ENCODE results near the gene DNMBP.
"Not testable (repeated sequence)": the region's sequence is repeated elsewhere in the genome, so short reads cannot be mapped to it uniquely, and the experiment has no call there.

Gene DNMBP

GRCh38 chr10:99905971-99906370, 103.8 kb downstream of the DNMBP start:
- peaks cover 63% of the 10 kb centered on the region for H3K36me3 ChIP-seq (replicated peaks)
- no peaks in the 10 kb centered on the region for H3K27me3 ChIP-seq (replicated peaks)
- in situ Hi-C loops (cut with HindIII; ENCODE audit: low pct_ligation_motif_present, low sequenced_read_pairs), result no loop called here
- no peak for DNase-seq
- H3K4me3 ChIP-seq (ENCODE audit: low read depth, low read length), result no peak overlapping the region
- peak overlapping the region; percentile 64 for H3K27ac ChIP-seq
- TF ChIP-seq CTCF (IDR thresholded peaks at IDR 0.05; ENCODE audit: low read depth, low read length, missing control alignments), result no peak

GRCh38 chr10:99895867-99896266, 113.9 kb downstream of the DNMBP start:
- no peak for TF ChIP-seq CTCF (IDR thresholded peaks at IDR 0.05; ENCODE audit: low read depth, low read length, missing control alignments)
- Histone ChIP-seq H3K4me3 (ENCODE audit: low read depth, low read length) (no peak overlapping the region), H3K27me3 (replicated peaks) (no peaks in the 10 kb centered on the region), H3K36me3 (replicated peaks) (peaks cover 70% of the 10 kb centered on the region), H3K27ac (no peak overlapping the region)
- DNase-seq, result no peak
- in situ Hi-C loops (cut with HindIII; ENCODE audit: low pct_ligation_motif_present, low sequenced_read_pairs), result no loop called here

- peaks cover 77% of the 10 kb centered on the region for H3K36me3 ChIP-seq (replicated peaks)
- DNase-seq; H3K4me3 ChIP-seq (ENCODE audit: low read depth, low read length); H3K27me3 ChIP-seq (replicated peaks); H3K27ac ChIP-seq; in situ Hi-C loops (cut with HindIII; ENCODE audit: low pct_ligation_motif_present, low sequenced_read_pairs): not testable (repeated sequence)
These were observed 114.7 kb downstream of the DNMBP start for GRCh38 chr10:99895066-99895465.

- no peak for TF ChIP-seq CTCF (IDR thresholded peaks at IDR 0.05; ENCODE audit: low read depth, low read length, missing control alignments)
- no peak overlapping the region for H3K27ac ChIP-seq
- no peaks in the 10 kb centered on the region for H3K27me3 ChIP-seq (replicated peaks)
- no peak overlapping the region for H3K4me3 ChIP-seq (ENCODE audit: low read depth, low read length)
- H3K36me3 ChIP-seq (replicated peaks), result peaks cover 78% of the 10 kb centered on the region
- DNase-seq, result no peak
- in situ Hi-C loops (cut with HindIII; ENCODE audit: low pct_ligation_motif_present, low sequenced_read_pairs), result no loop called here
These were observed 115.1 kb downstream of the DNMBP start for GRCh38 chr10:99894613-99895012.

- in situ Hi-C loops (cut with HindIII; ENCODE audit: low pct_ligation_motif_present, low sequenced_read_pairs), result no loop called here
- peak overlapping the region; percentile 4 for H3K27ac ChIP-seq
- H3K36me3 ChIP-seq (replicated peaks), result peaks cover 69% of the 10 kb centered on the region
- TF ChIP-seq CTCF (IDR thresholded peaks at IDR 0.05; ENCODE audit: low read depth, low read length, missing control alignments), result no peak
- peak; percentile 76 for DNase-seq
- H3K27me3 ChIP-seq (replicated peaks), result no peaks in the 10 kb centered on the region
- no peak overlapping the region for H3K4me3 ChIP-seq (ENCODE audit: low read depth, low read length)
These were observed 121.1 kb downstream of the DNMBP start for GRCh38 chr10:99888622-99889021.

- no peak overlapping the region for H3K4me3 ChIP-seq (ENCODE audit: low read depth, low read length)
- in situ Hi-C loops (cut with HindIII; ENCODE audit: low pct_ligation_motif_present, low sequenced_read_pairs), result no loop called here
- no peak for DNase-seq
- no peaks in the 10 kb centered on the region for H3K27me3 ChIP-seq (replicated peaks)
- TF ChIP-seq CTCF (IDR thresholded peaks at IDR 0.05; ENCODE audit: low read depth, low read length, missing control alignments), result no peak
- H3K27ac ChIP-seq, result no peak overlapping the region
- peaks cover 95% of the 10 kb centered on the region for H3K36me3 ChIP-seq (replicated peaks)
These were observed 126.2 kb downstream of the DNMBP start for GRCh38 chr10:99883523-99883922.

Data from brain microvascular endothelial cell (primary cell).